CD4-positive, alpha-beta T cell treated with Interleukin-6 for 4 hours (primary cell): Measurements from ENCODE around the gene TRAPPC8.
"Not testable (repeated sequence)": the region's sequence is repeated elsewhere in the genome, so short reads cannot be mapped to it uniquely, and the experiment has no call there.

Experiments
- DNase-seq: peaks from one replicate; pipeline ENCODE4 v3.0.0-alpha.2; 2020; ENCODE audit warnings: mixed read lengths

The TRAPPC8 gene

GRCh38 chr18:31941010-31941809, 1.7 kb downstream of the TRAPPC8 start:
- DNase-seq, result no peak

- DNase-seq, result not testable (repeated sequence)
Measured at GRCh38 chr18:31934773-31935172, 8.2 kb downstream of the TRAPPC8 start.

GRCh38 chr18:31931886-31932240, 11.1 kb downstream of the TRAPPC8 start:
- DNase-seq, result no peak

- DNase-seq, result no peak
Measured at GRCh38 chr18:31931163-31931885, 11.6 kb downstream of the TRAPPC8 start.

- no peak for DNase-seq
Measured at GRCh38 chr18:31929273-31929672, 13.7 kb downstream of the TRAPPC8 start.

GRCh38 chr18:31926988-31927387, 15.9 kb downstream of the TRAPPC8 start:
- not testable (repeated sequence) for DNase-seq

GRCh38 chr18:31920277-31920676, 22.7 kb downstream of the TRAPPC8 start:
- DNase-seq, result no peak

- DNase-seq, result not testable (repeated sequence)
Measured at GRCh38 chr18:31919366-31919765, 23.6 kb downstream of the TRAPPC8 start.

GRCh38 chr18:31918733-31919132, 24.2 kb downstream of the TRAPPC8 start:
- no peak for DNase-seq

GRCh38 chr18:31901063-31901462, 41.9 kb downstream of the TRAPPC8 start:
- DNase-seq, result no peak

GRCh38 chr18:31899771-31900170, 43.2 kb downstream of the TRAPPC8 start:
- DNase-seq, result not testable (repeated sequence)

- DNase-seq, result no peak
Measured at GRCh38 chr18:31892936-31893335, 50.0 kb downstream of the TRAPPC8 start.

- DNase-seq, result no peak
Measured at GRCh38 chr18:31891566-31891965, 51.4 kb downstream of the TRAPPC8 start.

GRCh38 chr18:31884020-31884419, 58.9 kb downstream of the TRAPPC8 start:
- DNase-seq, result no peak

- no peak for DNase-seq
Measured at GRCh38 chr18:31880186-31880898, 62.6 kb downstream of the TRAPPC8 start.

- no peak for DNase-seq
Measured at GRCh38 chr18:31878358-31878757, 64.6 kb downstream of the TRAPPC8 start.

GRCh38 chr18:31877900-31878299, 65.0 kb downstream of the TRAPPC8 start:
- no peak for DNase-seq

- no peak for DNase-seq
Measured at GRCh38 chr18:31876707-31877106, 66.2 kb downstream of the TRAPPC8 start.

GRCh38 chr18:31875301-31875700, 67.6 kb downstream of the TRAPPC8 start:
- no peak for DNase-seq

- no peak for DNase-seq
Measured at GRCh38 chr18:31863103-31863502, 79.8 kb downstream of the TRAPPC8 start.

GRCh38 chr18:31860488-31860887, 82.4 kb downstream of the TRAPPC8 start:
- no peak for DNase-seq

GRCh38 chr18:31857526-31858106, 85.3 kb downstream of the TRAPPC8 start:
- no peak for DNase-seq

- no peak for DNase-seq
Measured at GRCh38 chr18:31850844-31851243, 92.1 kb downstream of the TRAPPC8 start.
